ENCODE measurements around the gene OBP2A. TPM values are rescaled to one million over a fixed set of nuclear protein-coding genes. Genes with fewer than 3 reads are reported as not detected.
"Not testable (repeated sequence)": the region's sequence is repeated elsewhere in the genome, so short reads cannot be mapped to it uniquely, and the experiment has no call there.

Gene OBP2A
- total RNA-seq, 1 donor from 2014 or later = not detected

DNA sequence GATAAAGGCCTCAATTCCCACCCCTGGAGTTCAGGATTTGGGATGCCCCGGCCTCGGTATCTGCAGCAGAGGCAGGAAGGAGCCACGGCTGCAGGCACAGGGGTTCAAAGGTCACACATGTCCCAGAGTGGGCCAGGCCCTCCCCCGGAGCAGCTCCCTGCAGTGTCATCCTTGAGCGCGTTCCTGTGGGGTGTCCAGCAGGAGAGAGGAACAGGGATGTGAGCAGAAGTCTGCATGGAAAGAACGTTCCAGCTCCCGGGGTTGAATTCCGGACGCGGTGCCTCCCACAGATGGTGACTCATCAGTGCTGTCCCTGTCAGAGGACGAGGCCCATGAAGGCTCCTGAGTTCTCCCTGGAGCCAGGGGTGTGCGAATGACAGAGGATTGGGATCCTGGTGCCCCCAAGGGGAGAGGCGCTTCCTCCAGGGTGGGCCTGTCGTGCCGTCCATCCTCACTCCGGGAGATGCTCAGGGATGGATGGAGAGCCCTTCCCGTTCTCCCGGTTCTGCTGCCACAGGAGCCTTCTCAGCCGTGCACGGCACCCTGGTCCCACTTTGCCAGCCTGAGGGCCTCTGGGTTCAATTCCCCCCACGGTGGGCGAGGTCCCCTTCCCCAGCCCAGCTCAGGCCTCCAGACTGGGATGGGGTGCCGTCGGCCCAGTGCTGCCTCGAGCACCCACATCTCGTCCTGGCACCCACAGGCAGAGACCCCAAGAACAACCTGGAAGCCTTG lies 21.6 kb upstream of the OBP2A start:
- TF ChIP-seq, protein P1, sequence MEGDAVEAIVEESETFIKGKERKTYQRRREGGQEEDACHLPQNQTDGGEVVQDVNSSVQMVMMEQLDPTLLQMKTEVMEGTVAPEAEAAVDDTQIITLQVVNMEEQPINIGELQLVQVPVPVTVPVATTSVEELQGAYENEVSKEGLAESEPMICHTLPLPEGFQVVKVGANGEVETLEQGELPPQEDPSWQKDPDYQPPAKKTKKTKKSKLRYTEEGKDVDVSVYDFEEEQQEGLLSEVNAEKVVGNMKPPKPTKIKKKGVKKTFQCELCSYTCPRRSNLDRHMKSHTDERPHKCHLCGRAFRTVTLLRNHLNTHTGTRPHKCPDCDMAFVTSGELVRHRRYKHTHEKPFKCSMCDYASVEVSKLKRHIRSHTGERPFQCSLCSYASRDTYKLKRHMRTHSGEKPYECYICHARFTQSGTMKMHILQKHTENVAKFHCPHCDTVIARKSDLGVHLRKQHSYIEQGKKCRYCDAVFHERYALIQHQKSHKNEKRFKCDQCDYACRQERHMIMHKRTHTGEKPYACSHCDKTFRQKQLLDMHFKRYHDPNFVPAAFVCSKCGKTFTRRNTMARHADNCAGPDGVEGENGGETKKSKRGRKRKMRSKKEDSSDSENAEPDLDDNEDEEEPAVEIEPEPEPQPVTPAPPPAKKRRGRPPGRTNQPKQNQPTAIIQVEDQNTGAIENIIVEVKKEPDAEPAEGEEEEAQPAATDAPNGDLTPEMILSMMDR (IDR thresholded peaks at IDR 0.05; ENCODE audit: borderline replicate concordance) = no peak
- Histone ChIP-seq H3K27ac (replicated peaks) (no peak overlapping the region), H3K4me3 (no peak overlapping the region), H3K4me1 (no peaks in the 10 kb centered on the region), H3K36me3 (no peaks in the 10 kb centered on the region), H3K27me3 (ENCODE audit: low read depth) (peaks cover 73% of the 10 kb centered on the region), H3K9me3 (replicated peaks) (no peaks in the 10 kb centered on the region)
- no peak for DNase-seq
- intact Hi-C loops (cut with micrococcal nuclease) = no loop called here

DNA sequence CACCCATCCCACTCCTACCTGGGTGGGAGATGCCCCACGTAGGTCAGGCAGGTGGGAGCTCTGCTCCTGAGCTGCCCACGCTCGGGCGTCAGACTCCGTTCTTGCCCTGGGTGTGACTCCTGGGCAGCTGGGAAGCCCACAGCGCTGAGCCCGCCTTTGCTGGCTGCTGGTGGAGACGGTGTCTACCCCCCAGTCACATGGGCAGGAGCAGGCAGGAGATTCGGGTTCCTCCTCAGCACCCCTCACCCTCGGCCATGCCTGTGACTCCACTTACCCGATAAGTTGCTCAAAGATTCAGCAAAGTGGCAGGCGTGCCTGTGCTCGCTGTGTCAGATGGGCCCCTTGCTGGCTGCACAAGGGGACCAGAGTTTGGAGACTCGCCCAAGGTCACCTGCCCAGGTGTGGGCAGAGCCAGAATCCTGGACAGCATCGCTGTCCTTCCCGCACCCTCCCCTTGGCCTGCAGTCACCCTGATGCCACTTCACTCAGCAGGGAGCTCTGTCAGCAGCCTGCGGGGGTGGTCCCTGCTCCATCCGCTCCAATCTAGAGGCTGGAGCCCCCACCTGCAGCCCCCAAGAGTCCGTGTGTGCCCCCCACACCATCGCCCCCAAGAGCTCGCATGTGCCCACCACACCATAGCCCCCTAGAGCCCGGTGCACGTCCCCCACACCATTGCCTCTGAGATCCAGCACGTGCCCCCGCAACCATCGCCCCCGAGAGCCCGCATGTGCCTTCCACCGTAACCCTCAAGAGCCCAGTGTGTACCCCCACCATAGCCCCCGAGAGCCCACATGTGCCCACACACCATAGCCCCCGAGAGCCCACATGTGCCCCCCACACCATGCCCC lies 20.5 kb upstream of the OBP2A start:
- TF ChIP-seq, protein P1 (IDR thresholded peaks at IDR 0.05; ENCODE audit: borderline replicate concordance) = no peak
- intact Hi-C loops (cut with micrococcal nuclease) = no loop called here
- no peak for DNase-seq
- H3K4me1 ChIP-seq = no peaks in the 10 kb centered on the region
- H3K9me3 ChIP-seq (replicated peaks) = no peaks in the 10 kb centered on the region
- no peaks in the 10 kb centered on the region for H3K36me3 ChIP-seq
- peaks cover 77% of the 10 kb centered on the region for H3K27me3 ChIP-seq (ENCODE audit: low read depth)
- H3K4me3 ChIP-seq = no peak overlapping the region
- H3K27ac ChIP-seq (replicated peaks) = no peak overlapping the region

DNA sequence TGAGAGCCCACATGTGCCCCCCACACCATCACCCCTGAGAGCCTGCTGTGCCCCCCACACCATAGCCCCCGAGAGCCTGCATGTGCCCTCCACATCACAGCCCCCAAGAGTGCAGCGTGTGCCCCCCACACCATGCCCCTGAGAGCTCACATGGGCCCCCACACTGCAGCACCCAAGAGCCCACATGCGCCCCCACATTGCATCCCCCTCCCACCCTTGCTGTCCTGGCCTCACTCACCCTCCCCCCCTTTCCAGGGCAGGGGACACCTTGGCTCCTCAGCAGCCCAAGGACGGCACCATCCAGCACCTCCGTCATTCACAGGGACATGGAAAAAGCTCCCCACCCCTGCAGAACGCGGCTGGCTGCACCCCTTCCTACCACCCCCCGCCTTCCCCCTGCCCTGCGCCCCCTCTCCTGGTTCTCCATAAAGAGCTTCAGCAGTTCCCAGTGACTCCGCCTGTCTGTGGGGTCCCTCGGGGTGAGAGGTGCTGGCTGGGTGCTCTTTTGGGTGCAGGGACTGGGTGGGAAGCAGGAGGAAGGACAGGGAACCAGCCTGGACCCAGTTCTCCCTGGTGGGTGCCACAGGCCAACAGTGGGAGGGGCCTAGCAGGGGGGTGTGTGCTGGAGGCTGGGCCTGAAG lies 19.7 kb upstream of the OBP2A start:
- intact Hi-C loops (cut with micrococcal nuclease) = no loop called here
- no peaks in the 10 kb centered on the region for H3K9me3 ChIP-seq (replicated peaks)
- no peaks in the 10 kb centered on the region for H3K36me3 ChIP-seq
- TF ChIP-seq, protein P1 (IDR thresholded peaks at IDR 0.05; ENCODE audit: borderline replicate concordance) = no peak
- no peaks in the 10 kb centered on the region for H3K4me1 ChIP-seq
- no peak overlapping the region for H3K4me3 ChIP-seq
- H3K27me3 ChIP-seq (ENCODE audit: low read depth) = peaks cover 80% of the 10 kb centered on the region
- DNase-seq = no peak
- H3K27ac ChIP-seq (replicated peaks) = no peak overlapping the region

DNA sequence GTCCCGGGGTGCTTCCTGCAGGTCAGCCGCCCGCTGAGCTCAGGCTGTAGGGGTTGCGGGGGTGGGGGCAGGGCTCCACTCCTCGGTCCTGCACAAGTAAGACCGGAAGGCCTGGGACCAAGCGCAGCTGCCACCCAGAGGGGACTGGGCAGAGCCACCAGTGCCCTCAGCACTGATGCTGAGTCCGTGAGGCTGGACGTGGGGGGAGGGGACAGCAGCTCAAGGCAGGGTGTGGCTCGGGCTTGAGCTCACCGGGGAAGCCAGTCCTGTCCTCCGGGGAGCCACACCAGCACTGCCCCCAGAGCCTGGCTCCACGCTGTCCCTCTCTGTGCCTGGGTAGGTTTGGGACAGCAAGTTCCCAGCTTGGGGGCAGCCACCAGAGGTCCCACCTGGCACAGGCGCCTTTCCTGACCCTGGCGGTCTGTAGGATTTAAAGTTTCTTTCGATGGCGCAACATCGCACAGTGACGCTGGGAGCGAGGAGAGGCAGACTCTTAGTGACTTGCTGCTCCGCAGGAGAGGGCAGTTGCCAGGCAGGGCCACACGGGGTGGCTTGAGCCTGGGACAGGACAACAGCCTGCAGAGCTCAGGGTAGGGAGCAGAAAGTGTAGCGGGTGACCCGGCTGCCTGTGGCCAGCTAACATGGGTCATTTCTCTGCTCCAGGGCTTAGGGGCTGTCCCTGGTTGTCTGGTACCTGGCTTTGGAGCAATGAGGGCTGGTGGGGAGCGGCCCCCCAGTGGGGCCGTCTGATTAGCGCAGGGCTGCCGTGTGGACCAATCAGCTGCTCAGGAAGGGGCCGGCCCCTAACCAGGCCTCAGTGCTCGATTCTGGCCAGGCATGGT lies 19.0 kb upstream of the OBP2A start:
- intact Hi-C loops (cut with micrococcal nuclease) = no loop called here
- no peaks in the 10 kb centered on the region for H3K4me1 ChIP-seq
- no peaks in the 10 kb centered on the region for H3K9me3 ChIP-seq (replicated peaks)
- no peak for DNase-seq
- no peaks in the 10 kb centered on the region for H3K36me3 ChIP-seq
- peaks cover 80% of the 10 kb centered on the region for H3K27me3 ChIP-seq (ENCODE audit: low read depth)
- no peak overlapping the region for H3K4me3 ChIP-seq
- TF ChIP-seq, protein P1 (IDR thresholded peaks at IDR 0.05; ENCODE audit: borderline replicate concordance) = no peak
- no peak overlapping the region for H3K27ac ChIP-seq (replicated peaks)

DNA sequence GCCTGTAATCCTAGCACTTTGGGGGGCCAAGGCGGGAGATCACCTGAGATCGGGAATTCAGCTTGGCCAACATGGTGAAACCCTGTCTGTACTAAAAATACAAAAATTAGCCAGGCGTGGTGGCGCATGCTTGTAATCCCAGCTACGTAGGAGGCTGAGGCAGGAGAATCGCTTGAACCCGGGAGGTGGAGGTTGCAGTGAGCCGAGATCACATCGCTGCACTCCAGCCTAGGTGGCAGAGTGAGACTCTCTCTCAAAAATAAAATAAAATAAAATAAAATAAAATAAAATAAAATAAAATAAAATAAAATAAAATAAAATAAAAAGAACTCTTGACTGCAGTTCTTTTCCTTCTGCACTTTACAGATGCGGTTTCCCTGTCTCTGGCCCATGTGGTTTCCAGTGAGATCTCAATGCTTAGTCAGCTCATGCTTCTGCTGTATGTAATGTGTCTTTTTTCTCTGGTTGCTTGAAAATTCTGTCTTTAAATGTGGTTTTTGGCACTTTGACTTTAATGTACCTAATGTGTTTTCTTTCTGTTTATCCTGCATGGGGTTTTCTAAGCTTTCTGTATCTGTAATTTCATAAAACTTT lies 17.0 kb upstream of the OBP2A start:
- H3K4me3 ChIP-seq; DNase-seq; intact Hi-C loops (cut with micrococcal nuclease); H3K9me3 ChIP-seq (replicated peaks); H3K4me1 ChIP-seq; H3K27ac ChIP-seq (replicated peaks); H3K36me3 ChIP-seq: not testable (repeated sequence)
- peaks cover 76% of the 10 kb centered on the region for H3K27me3 ChIP-seq (ENCODE audit: low read depth)
